GM19467 (cell line): Measurements from ENCODE around the gene CASQ2.

Source experiments
- ATAC-seq: cut with Tn5 transposase; IDR thresholded peaks from one replicate; pipeline ENCODE4 v1.9.1; 2021; ENCODE audit warnings: mild to moderate bottlenecking, moderate library complexity; ENCODE audit not compliant: unreplicated experiment

Gene CASQ2

GRCh38 chr1:115668579-115668978 lies 99.9 kb downstream of the CASQ2 start:
- no peak for ATAC-seq

GRCh38 chr1:115666702-115667101 lies 101.8 kb downstream of the CASQ2 start:
- no peak for ATAC-seq

GRCh38 chr1:115666206-115666605 lies 102.3 kb downstream of the CASQ2 start:
- ATAC-seq = no peak

DNA sequence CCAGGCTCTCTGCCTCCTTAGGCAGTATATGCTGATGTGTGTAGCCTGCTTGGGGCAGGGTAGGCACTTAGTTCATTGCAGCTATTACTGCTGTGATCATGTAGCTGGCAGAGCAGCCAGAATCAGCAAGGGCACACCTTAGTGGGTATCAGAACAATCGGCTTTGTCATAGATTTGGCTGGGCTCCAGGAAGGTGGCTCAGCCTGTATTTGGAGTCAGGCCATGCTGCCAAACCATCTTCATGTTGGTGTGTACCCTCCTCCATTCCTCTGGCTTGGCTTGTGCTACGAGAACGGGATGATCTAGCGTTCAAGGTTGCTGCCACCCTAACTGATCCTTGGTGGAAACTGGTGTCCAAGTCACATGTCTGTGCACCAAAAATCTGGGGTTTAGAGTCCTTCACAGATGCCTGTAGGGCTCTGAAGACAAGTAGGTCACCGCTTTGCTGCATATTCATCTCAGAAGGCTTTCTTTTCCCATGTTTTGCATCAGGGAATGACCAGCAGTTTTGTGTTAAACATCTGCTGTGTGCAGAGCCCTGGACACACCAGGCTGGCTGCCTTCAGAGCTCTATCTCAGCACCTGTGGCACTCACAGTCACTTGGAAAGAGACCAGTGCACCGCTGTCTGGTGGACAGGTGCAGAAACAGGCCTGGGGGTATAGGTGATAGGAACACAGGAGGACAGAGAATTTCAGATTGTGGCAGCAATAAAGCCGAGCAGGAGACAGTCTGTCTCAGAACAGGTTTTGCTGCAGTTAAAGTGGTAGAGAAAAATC lies 103.0 kb downstream of the CASQ2 start:
- no peak for ATAC-seq

- no peak for ATAC-seq
These were observed 107.4 kb downstream of the CASQ2 start for GRCh38 chr1:115661157-115661556.

DNA sequence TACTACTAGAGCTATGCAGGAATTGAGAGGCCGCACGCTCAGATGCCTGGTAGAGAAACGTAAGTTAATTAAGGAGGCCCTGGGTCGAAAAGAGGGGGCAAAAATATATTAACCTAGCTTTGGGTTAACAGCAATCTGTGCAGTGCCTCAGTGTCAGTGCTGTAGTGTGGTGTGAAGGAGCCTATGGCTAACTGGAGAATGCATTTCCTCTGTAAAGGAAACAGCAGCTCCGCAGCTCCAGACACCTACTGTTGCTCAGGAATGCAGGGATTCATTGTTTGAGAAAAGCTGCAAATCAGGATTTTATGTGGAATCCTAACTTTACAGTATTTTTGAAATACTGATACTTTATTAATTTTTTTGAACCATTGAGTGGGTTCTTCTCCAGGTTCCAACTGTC lies 108.4 kb downstream of the CASQ2 start:
- no peak for ATAC-seq

DNA sequence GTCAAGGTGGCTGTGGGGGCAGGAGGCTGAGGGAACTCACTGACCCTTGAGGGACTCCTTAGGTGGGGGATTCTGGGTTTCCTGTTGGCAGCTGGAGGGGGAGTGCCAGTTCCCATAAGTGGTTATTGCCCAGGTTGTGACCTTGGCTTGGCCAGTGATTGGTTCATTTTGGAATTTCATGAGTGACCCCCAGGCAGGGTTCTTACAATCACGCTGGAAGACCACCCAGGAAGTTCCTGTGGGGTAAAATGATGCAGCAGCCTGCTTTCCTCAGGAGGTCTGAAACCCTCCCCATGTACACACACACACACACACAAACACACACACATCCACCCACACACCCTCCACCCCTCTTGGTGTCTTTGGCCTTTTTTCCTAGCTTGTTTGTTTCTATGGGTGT lies 109.9 kb downstream of the CASQ2 start:
- ATAC-seq = no peak

DNA sequence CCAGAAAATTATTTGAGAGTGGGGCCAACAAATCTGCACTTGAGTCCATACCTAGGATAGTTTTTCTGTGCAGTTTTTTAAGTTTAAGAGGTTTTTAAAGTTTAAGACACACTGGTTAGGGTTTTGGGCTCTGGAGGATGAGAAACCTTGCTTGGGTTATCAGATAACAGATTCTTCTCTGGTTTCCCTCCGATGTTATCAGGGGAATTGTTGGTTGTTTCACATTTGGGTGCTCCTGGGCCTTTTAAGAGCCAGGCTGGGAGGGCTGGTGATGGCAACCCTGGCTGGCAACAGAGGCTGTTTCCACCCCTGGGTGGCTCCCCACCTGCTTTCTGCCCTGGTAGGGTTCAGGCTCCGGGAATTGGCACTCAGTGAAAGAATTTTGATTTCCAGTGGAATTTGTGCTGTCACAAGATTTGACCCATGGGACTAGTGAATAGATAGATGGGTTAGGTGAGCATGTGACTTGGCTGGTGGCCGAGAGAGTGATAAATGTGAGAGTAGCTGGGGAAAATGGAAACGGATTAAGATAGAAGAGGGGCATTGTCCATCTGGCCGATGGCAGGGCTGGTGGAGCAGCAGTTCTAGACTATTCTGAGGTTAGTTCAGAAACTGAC lies 111.9 kb downstream of the CASQ2 start:
- ATAC-seq = no peak

- no peak for ATAC-seq
These were observed 112.6 kb downstream of the CASQ2 start for GRCh38 chr1:115655916-115656315.

- no peak for ATAC-seq
These were observed 113.2 kb downstream of the CASQ2 start for GRCh38 chr1:115655306-115655663.

DNA sequence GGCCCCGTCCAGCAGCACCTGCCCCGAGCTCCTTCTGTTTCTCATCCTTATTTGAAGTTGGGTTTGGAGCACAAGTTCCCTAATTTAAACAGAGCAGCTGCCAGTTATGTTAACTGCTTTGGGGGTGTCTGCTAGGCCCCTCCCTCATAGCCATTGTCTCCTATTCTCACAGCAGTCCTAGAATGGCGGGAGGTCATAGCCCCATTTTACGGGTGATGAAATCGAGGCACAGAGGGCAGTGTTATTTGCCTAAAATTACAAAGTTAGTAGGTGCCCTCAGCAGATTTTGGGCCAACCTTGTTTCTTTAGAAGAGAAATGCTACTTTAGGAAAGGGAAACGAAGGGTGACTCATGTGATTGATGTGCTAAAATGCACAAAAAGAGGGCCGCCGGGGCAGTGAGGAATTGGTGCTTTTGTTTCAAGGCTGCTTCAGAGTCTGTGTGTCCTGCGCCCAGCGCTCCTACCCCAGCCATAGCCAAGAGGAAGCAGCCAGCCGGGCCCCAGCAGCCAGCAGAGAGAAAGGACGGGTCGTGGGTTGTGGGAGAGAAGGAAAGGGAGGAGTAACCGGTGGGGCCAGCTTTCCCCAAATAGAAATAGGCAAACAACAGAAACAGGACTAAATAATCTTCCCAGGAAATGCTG lies 113.7 kb downstream of the CASQ2 start:
- ATAC-seq = no peak

DNA sequence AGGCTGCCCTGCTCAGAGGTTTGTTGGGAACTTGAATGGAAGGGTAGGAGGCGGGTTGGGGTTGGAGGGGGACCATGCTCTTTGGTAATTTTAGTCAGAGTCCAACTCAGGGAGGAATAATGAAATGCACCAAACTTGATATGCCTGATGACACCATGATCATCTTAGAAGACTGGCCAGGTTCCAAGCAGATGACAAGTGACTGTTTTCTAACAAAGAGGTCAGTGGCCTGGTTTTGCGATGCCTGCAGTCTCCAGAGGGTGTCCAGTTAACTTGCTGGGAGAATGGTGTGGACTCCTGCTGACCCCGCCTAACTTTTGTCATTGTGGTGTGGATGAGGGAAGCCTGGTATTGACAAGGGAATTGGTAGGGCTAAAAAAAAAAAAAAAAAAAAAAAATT lies 114.4 kb downstream of the CASQ2 start:
- ATAC-seq = no peak

GRCh38 chr1:115652236-115652788 lies 116.2 kb downstream of the CASQ2 start:
- no peak for ATAC-seq

DNA sequence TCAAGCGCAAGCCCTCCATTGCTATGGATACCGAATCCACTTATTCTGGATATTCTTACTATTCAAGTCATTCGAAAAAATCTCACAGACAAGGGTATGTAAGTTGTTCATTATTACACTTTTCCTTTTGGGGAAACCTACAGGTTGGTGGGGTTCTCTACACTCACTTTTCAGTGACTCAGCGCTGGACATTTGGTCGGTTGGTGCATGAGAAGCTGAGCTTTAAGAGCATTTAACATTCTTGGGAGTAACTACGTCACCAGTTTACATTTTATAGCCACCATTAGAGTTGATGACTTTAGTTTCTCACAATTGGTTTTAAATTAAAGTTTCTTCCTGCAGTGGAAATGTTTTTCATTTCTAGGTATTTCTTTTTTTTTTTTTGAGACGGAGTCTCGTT lies 117.1 kb downstream of the CASQ2 start:
- no peak for ATAC-seq

DNA sequence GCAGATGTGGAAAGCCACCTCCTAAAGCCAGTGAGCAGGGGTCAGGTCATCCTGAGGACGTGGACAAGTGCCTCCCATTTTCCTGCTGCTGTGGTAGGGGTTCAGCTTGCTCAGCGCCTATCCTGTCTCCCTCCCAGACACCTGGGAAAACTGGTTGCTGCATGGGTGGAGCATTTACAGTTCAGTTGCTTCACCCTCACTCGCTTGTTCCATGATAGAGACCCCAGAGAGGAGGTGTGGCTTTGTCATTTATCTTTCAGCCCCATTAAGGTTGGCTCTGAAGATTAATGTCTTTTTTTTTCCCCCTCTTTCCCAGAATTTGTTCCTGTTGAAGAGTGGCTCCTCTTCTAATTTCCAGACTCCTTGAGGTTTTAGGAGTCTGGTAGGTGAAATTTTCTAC lies 117.6 kb downstream of the CASQ2 start:
- ATAC-seq = no peak
